HG03460 (cell line): ENCODE results near the gene COLGALT1.
"Not testable (repeated sequence)": the region's sequence is repeated elsewhere in the genome, so short reads cannot be mapped to it uniquely, and the experiment has no call there.

Experiments
- ATAC-seq: cut with Tn5 transposase; IDR thresholded peaks from one replicate; pipeline ENCODE4 v1.9.1; 2021; ENCODE audit not compliant: unreplicated experiment

COLGALT1 gene

DNA sequence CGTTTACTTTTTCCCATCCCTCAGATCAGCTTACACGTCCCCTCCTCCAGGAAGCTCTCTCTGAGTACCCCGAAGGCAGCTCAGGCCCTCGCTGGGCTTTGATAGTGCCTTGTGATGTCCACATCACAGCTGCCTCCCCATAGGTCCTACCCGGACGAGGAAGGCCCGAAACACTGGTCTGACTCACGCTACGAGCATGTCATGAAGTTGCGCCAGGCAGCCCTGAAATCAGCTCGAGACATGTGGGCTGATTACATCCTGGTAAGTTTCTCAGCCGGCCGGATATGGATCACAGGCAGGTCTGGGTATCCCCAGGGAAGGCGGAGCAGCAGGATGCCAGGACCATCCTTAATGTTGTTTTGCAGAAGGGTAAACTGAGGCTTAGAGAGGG, 4.8 kb downstream of the COLGALT1 start:
- ATAC-seq = no peak

DNA sequence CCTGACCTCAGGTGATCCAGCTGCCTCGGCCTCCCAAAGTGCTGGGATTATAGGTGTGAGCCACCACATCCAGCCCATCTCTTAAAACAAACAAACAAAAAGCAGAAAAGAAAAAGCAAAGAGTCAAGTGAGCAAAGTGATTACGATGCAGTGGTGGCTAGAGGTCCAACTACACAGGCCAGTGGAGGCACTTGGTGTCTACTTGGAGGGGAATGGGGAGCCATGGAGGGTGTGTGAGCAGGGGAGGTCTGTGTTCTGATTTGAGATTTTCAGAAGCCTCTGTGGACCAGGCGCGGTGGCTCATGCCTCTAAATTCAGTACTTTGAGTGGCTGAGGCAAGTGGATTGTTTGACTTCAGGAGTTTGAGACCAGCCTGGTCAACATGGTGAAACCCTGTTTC, 6.6 kb downstream of the COLGALT1 start:
- no peak for ATAC-seq

DNA sequence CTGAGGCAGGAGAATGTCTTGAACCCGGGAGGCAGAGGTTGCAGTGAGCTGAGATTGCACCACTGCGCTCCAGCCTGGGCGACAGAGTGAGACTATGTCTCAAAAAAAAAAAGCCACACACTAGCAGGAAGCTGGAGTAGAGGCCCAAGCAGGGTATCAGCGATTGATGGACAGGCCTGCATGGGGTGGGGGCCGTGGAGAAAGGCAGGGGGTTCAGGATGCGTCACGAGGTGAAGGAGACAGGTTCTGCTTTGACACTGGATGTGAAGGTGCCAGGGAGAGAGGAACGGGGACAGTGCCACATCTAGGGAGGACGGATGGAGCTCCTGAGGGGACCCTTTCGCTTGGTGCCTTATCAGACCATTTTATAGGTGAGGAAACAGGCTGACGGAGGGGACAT, 7.1 kb downstream of the COLGALT1 start:
- no peak for ATAC-seq

DNA sequence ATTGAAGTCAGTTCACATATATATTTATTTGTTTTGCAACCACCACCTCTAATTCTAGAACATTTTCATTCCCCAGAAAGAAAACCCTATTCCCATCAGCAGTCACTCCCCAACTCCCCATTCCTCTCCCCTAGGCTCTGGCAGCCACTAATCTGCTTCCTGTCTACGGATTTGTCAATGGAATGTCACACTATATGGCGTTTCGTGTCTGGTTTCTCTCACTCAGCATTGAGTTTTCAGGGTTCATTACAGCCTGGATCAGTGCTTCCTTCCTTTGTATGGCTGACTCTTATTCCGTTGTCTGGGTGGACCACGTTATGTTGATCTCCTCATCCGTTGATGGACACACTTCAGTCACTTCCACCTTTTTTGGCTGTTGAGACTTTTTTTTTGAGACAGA, 9.3 kb downstream of the COLGALT1 start:
- ATAC-seq = no peak

DNA sequence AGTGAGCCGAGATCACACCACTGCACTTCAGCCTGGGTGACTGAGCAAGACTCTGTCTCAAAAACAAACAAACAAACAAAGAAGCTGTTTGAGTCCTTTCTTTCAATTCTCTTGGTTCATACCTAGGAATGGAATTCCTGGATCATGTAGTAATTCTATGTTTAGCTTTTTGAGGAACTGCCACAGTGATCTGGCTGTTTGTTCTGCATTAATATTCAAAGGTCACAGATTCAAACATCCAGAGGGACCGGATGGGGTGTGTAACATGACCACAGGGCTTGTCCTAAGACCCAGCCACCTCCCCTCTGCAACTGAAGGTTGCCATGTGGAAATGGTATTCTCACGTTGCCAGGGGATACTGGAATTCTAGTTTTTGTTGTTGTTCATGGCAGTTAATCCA, 10.2 kb downstream of the COLGALT1 start:
- ATAC-seq = no peak

DNA sequence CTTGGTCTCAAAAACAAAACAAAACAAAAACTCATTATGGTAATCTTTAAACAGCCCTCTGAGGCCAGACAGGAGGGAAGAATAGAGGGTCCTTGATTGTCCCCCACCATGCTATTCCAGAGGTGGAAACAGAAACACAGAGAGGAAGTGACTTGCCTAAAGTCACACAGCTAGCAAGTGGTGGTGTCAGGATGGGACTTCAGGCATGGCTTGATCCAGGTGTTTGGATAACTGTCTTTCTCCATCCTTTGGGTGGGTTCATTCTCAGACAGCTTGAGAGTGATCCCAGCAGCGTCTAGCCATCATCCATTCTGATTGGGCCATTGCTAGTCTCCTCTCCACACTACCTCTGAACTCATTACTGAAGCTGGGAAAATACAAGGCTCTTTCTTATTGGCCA, 12.5 kb downstream of the COLGALT1 start:
- ATAC-seq = no peak

DNA sequence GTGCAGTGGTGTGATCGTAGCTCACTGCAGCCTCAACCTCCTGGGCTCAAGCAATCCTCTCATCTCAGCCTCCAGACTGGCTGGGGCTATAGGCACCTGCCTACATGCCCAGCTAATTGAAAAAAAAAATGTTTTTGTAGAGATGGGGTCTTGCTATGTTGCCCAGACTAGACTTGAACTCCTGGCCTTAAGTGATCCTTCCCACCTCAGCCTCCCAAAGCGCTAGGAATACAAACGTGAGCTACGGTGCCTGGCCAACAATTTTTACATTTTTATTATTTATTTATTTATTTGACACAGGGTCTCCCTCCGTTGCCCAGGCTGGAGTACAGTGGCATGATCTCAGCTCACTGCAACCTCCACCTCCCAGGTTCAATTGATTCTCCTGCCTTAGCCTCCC, 14.8 kb downstream of the COLGALT1 start:
- not testable (repeated sequence) for ATAC-seq

DNA sequence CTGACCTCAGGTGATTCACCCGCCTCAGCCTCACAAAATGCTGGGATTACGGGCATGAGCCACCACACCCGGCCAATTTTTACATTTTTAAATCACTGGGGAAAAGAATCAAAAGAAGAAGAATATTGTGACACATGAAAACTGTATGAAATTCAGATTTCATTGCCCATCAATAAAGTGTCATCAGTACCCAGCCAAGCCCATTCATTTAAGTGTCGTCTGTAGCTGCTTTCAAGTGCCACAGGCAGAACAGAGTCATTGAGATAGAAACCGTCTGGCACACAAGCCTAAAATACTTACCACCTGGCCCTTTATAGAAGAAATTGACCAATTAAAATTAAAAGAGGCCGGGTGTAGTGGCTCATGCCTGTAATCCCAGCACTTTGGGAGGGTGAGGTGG, 15.3 kb downstream of the COLGALT1 start:
- no peak for ATAC-seq

DNA sequence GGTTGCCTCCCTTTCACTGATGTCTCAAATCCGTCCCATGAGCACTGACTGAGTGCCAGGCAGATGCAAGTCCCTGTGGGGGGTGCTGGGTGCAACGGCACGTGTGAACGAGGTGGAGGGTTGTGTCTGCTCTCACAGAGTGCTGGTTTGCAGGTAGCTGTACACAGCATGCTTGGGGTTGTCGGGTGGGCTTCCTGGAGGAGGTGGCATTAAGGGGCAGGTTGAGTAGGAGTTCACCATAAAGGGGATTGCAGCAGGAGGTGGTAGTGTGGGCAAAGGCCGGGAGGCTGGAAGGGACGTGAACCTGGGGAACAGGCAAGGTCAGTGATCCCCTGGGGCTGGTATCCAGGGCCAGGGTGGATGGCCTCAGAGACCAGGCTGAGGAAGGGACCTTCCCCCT, 17.2 kb downstream of the COLGALT1 start:
- ATAC-seq = no peak

DNA sequence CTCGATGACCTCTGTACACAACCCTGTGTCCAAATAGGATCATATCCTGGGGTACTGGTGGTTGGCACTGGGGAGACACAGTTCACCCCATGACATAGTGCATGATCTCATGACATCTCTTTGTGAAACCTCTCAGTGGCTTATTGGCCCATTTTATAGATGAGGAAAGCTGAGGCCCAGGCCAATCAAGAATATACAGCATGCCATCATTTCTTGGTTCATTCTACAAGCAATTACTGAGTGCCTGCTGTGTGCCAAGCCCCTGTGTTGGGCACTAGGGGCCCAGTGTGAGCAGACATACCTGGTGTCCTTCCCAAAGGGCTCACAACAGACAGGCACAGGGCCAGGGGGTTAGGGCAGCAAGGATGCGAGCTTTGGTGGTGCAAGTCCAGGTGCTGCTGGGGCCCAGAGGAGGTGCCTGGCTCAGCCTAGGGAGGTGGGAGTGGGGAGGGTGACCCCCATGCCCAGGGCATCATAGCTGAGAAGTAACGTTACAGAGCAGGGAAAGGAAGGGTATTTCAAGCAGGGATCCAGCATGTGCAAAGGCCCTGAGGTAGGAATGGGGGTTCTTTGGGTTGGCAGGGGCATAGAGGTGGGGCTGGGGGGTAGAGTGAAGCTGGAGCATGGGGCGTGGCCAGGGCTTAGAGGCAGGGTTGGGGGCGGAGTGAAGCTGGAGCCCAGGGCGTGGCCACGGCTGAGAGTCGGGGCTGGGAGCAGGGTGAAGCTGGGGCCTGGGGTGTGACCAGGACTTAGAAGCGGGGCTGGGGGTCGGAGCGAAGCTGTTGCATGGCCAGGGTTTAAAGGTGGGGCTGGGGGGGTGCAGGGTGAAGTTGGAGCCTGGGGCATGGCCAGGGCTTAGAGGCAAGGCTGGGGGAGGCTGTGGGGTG, 20.7 kb downstream of the COLGALT1 start:
- ATAC-seq = no peak

DNA sequence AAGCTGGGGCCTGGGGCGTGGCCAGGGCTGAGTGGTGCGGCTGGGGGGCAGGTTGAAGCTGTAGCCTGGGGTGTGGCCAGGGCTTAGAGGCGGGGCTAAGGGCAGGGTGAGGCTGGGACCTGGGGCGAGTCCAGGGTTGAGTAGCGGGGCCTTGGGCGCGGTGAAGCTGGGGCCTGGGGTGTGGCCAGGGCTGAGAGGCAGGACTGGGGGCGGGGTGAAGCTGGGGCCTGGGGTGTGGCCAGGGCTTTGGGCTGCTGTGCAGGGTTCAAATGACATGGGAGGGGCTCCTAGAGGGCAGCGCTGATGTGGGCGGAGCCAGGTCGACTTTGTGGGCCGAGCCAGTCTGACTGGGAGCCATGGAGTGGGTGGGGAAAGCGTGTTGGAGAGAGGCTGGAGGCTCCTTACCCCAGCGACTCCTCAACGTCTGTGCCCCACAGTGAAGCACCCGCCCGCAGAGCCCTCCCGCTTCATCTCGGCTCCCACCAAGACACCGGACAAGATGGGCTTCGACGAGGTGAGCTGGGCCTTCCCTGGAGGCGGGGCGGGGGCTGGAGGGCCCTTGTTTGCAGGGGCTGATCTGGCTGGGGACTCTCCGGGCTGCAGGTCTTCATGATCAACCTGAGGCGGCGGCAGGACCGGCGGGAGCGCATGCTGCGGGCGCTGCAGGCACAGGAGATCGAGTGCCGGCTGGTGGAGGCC, 21.5 kb downstream of the COLGALT1 start:
- ATAC-seq = no peak

DNA sequence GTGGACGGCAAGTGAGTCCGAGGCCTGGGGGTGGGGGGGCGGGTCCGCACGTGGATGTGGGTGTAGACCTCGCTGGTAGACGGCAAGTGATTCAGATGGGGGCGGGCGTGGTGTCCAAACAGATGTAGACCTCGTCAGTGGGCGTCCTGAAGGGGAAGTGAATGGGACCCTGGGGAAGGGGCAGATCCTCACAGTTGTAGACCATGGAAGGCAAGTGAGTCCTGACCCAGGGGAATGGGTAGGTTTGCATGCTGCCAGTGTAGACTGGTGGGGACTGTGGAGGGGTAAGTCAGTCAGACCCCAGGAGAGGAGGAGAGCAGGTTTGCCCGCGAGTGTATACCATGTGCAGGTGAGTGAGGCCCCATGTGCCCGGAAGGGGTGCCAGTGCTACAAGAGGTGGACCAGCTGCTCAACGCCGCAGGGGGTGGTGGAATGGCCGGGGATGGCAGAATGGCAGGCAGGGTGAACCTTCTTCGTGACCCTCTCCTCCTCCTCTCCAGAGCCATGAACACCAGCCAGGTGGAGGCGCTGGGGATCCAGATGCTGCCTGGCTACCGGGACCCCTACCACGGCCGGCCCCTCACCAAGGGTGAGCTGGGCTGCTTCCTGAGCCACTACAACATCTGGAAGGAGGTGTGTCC, 22.1 kb downstream of the COLGALT1 start:
- ATAC-seq = no peak

DNA sequence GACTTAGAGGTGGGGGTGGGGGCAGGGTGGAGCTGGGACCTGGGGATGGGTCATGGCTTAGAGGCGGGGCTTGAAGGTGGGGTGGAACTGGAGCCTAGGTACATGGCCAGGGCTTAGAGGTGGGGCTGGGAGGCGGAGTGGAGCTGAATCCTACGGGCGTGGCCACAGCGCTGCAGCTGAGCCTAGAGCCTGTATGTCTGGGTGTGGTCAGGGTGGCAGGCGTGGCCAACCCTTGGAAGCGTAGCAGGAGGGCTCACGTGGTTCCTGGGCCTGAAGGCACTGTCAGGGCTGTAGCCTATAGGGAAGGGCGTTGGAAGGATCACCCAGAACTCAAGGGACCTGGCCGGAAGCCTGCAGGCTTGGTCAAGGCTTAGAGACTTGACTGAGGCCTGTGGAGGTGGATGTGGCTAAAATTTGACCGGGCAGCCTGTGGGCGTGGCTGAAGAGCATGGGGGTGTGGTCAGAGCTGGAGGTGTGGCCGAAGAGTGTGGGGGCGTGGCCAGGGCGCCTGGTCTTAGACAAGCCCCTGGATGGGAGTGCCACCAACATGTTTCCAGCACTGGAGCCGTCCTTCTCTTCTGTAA, 24.3 kb downstream of the COLGALT1 start:
- no peak for ATAC-seq

DNA sequence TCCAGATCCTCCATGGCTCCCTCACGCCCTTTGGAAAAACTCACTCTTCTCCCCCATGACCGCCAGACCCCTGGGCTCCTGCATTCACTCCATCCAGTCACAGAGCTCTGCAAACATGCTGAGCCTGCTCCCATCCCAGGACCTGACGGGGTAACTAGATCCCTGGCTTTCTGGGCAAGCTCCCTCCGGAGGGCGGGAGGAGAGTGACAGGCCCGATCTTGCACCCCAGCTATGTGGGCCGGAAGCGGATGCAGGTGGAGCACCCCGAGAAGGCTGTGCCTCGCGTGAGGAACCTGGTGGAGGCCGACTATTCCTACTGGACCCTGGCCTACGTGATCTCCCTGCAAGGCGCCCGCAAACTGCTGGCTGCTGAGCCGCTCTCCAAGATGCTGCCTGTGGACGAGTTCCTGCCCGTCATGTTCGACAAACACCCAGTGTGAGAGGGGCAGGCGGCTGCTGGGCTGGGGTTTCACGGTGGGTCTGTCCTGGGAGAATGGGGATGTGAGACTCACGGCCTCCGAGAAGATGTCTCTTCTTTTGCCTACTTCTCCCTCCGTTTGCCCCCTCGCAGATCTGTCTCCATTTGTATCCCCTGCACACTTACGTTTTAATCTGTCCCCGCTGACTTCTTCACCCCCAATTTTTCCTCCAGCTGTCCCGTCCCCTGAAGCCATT, 25.2 kb downstream of the COLGALT1 start:
- no peak for ATAC-seq

DNA sequence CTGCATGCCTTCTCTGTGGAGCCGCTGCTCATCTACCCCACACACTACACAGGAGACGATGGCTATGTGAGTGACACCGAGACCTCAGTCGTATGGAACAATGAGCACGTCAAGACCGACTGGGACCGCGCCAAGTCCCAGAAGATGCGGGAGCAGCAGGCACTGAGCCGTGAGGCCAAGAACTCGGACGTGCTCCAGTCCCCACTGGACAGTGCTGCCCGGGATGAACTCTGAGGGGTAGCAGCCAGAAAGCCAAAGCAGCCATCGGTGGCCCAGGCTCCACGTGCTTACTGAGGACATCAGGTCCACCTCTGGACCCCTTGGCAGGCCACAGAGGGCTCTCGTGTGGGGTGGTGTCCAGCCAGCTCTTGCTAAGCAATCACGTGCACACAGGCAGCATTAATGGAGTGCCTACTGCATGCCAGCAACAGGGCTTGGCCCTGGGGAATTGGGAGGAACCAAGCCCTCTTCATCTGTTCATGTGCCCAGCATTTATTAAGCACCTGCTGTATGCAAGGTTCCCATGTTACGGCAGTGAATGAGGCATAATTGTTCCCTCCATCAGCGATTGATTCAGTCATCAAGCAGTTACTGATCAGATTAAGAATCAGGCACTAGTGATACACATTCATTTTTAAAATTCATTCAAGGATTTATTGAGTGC, 25.9 kb downstream of the COLGALT1 start:
- no peak for ATAC-seq

DNA sequence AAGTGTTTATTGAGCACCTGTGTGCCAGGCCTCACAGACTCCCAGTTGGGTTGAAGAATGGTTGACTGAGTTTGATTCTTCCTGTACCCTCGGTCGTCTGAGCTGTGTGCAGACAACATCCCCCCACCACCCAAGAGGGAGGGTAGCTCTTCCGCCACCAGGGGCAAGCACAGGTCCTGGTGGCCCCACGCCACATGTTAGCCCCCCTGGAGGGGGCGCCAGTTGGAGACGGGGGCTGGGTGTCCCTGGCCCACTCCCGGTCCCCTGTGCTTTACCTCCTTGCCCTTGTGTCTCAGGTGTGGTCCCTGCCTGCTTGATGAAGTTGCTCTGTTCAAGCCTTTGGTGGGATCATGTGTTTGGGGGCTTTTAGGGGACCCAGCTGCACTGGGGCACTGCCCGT, 27.2 kb downstream of the COLGALT1 start:
- ATAC-seq = no peak

DNA sequence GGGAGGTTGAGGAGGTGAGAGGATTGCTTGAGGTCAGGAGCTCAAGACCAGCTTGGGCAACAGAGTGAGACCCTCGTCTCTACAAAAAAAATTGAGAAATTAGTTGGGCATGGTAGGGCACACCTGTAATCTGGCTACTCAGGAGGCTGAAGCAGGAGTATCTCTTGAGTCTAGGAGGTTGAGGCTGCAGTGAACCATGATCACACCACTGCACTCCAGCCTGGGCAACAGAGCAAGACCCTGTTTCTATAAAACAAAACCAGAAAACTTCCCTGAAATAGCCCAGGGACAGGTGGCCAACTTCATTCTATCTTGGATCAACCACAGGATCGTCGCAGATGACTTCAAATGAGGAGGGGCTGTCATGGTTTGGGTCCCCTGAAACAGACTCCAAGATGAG, 28.7 kb downstream of the COLGALT1 start:
- ATAC-seq = no peak

DNA sequence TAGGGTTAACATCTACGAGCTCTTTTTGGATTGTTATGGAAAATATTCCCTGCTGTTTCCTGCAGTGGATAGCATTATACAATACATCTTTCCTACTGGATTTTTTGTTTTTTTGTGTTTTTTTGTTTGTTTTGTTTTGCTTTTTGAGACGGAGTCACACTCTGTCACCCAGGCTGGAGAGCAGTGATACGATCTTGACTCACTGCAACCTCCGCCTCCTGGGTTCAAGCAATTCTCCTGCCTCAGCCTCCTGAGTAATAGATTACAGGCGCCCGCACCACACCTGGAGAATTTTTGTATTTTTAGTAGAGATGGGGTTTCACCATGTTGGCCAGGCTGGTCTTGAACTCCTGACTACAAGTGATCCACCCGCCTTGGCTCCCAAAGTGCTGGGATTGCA, 29.9 kb downstream of the COLGALT1 start:
- ATAC-seq = not testable (repeated sequence)

DNA sequence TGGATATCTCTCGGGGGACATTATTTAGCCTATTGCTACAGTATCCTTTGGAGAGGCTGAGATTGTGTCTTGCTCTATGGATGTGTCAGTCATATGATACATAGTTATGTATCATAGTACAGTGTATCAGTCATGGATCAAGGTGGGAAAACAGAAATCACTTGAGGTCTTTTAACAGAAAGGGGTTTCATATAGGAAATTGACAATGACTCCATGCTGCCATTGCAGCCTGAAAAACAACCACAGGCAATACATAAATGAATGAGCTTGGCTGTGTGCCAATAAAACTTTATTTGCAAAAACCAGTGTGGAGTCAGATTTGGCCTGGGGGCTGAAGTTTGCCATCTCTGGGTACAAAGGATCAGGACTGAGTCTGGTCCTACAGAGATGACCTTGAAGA, 35.4 kb downstream of the COLGALT1 start:
- ATAC-seq = no peak

DNA sequence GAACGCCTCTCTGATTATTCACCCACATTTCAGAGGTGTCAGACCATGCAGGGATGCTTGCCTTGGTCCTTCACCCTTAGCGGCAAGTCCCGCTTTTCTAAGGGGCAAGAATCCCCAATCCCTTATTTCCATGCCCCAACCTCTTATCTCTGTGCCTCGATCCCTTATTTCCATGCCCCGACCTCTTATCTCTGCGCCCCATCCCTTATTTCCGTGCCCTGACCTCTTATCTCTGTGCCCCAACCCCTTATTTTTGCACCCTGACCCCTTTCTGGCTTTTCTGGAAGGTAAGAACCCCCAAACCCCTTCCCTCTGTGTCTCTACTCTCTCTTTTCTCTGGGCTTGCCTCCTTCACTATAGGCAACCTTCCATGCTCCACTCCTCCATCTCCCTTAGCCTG, 38.8 kb downstream of the COLGALT1 start:
- not testable (repeated sequence) for ATAC-seq

DNA sequence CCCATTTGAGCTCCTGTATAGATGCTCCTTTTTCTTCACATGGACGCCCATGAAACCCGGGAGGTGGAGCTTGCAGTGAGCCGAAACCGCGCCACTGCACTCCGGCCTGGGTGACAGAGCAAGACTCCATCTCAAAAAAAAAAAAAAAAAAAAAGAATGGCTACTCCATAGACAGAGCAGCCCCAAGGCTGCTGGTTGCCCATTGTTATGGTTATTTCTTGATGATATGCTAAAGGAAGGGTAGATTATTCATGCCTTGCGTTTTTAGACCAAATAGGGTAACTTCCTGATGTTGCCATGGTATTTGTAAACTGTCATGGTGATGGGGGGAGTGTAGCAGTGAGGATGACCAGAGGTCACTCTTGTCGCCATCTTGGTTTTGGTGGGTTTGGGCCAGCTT, 42.6 kb downstream of the COLGALT1 start:
- not testable (repeated sequence) for ATAC-seq
